Renal cortex interstitium (tissue), 11 donors: ENCODE measurements around the gene C1orf185. TPM values are rescaled to one million over a fixed set of nuclear protein-coding genes. Genes with fewer than 3 reads are reported as not detected.

Source experiments
- DNase-seq, 11 donors: peaks; one replicate each; pipeline ENCODE4 v3.0.0-alpha.2; 2013; ENCODE audit warnings: low read depth in 9 of 11, low spot score in 4 of 11; ENCODE audit errors: extremely low read depth in 1 of 11
- polyA plus RNA-seq, 3 donors: library from polyadenylated mRNA; unstranded; fragments of 120-200 nt; gene quantifications; one replicate each; pipeline ENCODE4 v1.2.1, GENCODE V29; 2013; ENCODE audit not compliant: insufficient read length in 3 of 3

The C1orf185 gene
- polyA plus RNA-seq, 3 donors = not detected

DNA sequence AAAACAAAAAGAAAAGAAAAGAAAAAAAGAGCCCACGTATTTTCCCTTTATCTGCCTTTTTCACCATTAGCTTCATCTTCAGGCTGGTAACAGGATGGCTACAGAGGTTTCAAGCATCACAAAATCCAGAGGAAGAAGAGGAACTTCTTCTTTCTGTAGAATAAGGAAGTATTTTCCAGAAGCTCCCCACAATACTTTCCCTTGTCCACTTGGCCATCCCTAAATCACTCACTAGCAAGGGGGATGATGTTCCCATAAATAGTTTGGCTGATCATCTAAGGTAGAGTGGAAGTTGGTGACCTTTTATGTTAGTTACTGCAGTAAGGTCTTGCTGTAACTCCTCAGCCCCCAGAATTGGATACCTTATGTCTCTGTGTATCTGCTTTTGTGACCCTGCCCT is 88.9 kb downstream of the C1orf185 start:
- no peak for DNase-seq

DNA sequence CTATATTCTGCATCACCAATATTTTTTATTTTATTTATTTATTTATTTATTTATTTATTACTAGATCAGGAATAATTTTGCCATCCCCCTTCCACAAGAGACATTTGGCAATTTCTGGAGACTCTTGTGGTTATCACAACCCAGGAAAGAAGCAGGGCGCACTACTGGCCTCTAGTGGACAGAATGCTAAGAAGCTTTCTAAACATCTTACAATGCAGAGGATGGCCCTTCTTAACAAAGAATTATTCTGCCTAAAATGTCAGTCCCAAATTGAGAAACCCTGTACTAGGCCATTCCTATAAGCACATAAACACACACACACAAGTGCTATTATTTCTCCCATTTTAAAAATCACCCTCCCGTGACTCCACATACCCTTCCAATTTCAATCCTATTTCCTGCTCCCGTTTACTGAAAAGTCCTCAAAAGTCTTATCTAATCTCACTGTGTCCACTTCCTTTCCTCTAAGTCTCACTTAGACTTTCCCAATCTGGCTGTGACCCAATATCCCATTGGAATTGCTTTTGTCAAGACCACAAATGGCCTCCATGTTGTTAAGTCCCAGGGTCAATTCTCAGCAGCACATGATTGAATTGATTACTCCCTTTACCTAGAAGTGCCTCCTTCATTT is 90.3 kb downstream of the C1orf185 start:
- peak; percentile 27 to 63 (median 54) for DNase-seq

DNA sequence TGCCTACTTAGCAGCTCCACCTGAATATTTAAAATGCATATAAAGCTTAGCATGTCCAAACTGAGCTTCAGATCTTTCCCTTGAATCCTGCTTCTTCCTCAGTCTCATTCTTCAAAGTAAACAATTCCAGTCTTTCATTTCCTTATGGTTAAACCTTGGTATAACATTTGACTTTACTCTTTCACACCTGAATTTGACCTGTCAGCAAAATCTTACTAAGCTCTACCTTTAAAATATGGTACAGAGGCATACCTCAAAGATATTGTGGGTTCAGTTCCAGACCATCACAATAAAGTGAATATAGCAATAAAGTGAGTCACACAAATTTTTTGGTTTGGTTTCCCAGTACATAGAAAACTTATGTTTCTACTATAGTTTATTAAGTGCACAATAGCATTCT is 91.5 kb downstream of the C1orf185 start:
- DNase-seq = no peak

Other genes with a start within 250 kb of the C1orf185 start
- gene FAF1, start 142.0 kb upstream of the C1orf185 start, polyA plus RNA-seq = 10 to 100 TPM; 52.6 to 71.8 (median 65.6) TPM
- 10 to 100 TPM in 1 of 3 donors, 1 to 10 TPM in 2; 8.5 to 11.5 (median 9.4) TPM for gene CDKN2C, start 132.0 kb upstream of the C1orf185 start, polyA plus RNA-seq
- gene RNF11, start 134.0 kb downstream of the C1orf185 start, polyA plus RNA-seq = 100 to 1,000 TPM; 124 to 135 (median 124) TPM
- 1 to 10 TPM; 6.4 to 8.0 (median 7.7) TPM for gene TTC39A, start 228.3 kb downstream of the C1orf185 start, polyA plus RNA-seq